Tibial nerve (tissue), 4 donors: ENCODE measurements around the gene AMFR.

Experiments used
- CTCF ChIP-seq, 5 experiments: fragments of 200-600 bp in 3 of 5; fragments of 450-650 bp in 2 of 5; sonication (generic) in 3 of 5; IDR thresholded peaks; one replicate each; pipeline ENCODE4 v1.5.1; 2016 to 2019; ENCODE audit warnings: antibody characterized with exemption in 5 of 5, mild to moderate bottlenecking in 3 of 5, moderate library complexity in 2 of 5
- EP300 ChIP-seq, 2 donors: sonication (generic); formaldehyde crosslinking; IDR thresholded peaks; one replicate each; pipeline ENCODE4 v1.6.1; 2017; ENCODE audit warnings: antibody characterized with exemption in 2 of 2, mild to moderate bottlenecking in 1 of 2
- POLR2A ChIP-seq, 2 donors: fragments of 450-650 bp; IDR thresholded peaks; one replicate each; pipeline ENCODE4 v1.6.1; 2017; ENCODE audit warnings: antibody characterized with exemption in 2 of 2, mild to moderate bottlenecking in 2 of 2, moderate library complexity in 2 of 2

GRCh38 chr16:56365552-56365951 is 59.8 kb downstream of the AMFR start:
- TF ChIP-seq CTCF (IDR thresholded peaks at IDR 0.05): no peak
- TF ChIP-seq EP300 (IDR thresholded peaks at IDR 0.05): no peak
- no peak for TF ChIP-seq POLR2A (IDR thresholded peaks at IDR 0.05)
